Stimulated activated CD4-positive, alpha-beta T cell treated with anti-CD3 and anti-CD28 coated beads, Interleukin-4, amount 100 ng/mL, for 24 hours (primary cell): ENCODE data around the gene STARD4.

Experiments used
- DNase-seq: peaks from one replicate; pipeline ENCODE4 v3.0.0-alpha.2; 2020

The STARD4 gene

GRCh38 chr5:111520908-111521307, 8.6 kb upstream of the STARD4 start:
- no peak for DNase-seq

GRCh38 chr5:111518777-111519176, 6.4 kb upstream of the STARD4 start:
- DNase-seq, result no peak

GRCh38 chr5:111517853-111518501, 5.6 kb upstream of the STARD4 start:
- no peak for DNase-seq

- DNase-seq, result no peak
Measured at GRCh38 chr5:111514087-111514486, 1.8 kb upstream of the STARD4 start.

DNA sequence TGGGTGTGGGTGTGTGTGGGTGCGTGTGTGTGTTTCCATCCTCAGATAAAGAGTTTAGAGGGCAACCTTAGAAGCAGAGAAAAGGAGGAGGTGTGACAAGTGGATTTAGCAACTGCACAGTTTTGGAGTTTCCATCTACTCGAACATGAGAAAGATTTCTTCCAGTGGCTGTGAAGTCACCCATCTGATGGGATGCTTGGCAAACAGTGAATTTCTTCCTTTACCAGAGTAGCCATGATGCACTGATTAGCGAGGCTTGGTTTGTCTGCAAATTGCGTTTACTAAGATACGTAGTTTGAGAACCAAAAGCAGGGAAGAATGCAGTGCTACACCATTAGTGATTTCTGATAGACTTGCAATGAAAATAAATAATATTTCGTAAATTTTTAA, 791 bp upstream of the STARD4 start:
- DNase-seq, result no peak

GRCh38 chr5:111511831-111512374, 432 bp downstream of the STARD4 start:
- peak; percentile 6 for DNase-seq

DNA sequence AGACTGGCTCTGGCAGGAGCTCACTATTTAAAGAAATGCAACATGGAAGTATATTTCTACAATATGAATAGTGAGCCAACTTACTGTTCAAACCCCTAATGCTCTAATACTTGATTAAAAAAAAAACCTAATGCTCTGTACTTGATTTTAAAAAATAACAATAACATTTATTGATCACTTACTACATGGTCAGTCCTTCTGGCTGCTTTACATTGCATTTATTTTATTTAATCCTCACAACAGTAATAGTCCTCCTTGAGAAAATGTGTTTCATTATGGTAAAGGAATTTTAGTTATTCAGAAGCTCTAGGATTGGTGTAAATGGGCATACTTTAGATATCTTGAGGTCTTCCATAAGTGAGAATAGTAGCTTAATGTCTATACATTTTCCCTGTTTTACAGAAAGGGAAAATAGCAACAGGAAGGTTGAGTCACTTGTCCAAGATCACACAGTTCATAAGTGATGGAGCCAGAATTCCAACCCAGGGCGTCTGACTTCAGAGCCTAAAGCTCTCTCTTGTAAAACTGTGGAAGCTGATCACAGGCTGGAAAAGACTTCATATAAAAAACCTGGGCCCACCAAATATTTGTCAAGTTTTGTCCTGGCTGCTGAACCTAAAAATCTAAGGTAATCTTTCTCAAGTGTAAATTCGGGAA, 1.0 kb downstream of the STARD4 start:
- DNase-seq, result no peak

GRCh38 chr5:111509119-111509518, 3.2 kb downstream of the STARD4 start:
- DNase-seq, result no peak

GRCh38 chr5:111507276-111507675, 5.1 kb downstream of the STARD4 start:
- DNase-seq, result no peak

- DNase-seq, result no peak
Measured at GRCh38 chr5:111505096-111505495, 7.2 kb downstream of the STARD4 start.

DNA sequence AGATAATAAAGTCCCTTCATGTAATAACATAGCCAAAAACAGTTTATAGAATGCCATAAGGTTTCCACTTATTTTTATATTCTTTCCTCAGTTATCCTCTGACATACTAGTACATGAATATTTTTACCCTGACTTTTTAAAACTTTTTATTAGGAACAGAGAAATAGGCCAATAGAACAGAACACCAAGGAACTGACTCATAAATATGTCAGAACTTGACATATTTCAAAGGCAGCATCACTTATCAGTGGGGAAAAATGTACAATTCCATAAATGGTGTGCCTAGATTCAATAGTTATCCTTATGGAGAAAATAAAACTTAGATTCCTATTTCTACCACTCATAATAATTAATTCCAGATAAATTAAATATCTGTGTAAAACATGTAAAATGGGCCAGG, 9.4 kb downstream of the STARD4 start:
- DNase-seq, result no peak

GRCh38 chr5:111498346-111498745, 14.0 kb downstream of the STARD4 start:
- no peak for DNase-seq

DNA sequence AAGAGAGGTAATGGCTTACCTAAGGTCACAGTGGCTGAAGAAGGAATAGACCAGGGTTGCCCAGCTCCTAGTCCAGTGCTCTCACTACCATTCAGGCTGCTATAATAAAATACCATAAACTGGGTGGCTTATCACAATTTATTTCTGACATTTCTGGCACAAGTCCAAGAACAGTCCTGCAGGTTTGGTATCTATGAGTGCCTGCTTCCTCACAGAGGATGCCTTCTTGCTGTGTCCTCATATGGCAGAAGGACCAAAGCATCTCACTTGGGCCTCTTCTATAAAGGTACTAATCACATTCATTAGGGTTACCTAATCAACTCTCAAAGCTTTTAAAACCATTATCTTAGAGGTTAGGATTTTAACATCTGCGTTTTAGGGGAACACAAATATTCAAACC, 17.2 kb downstream of the STARD4 start:
- no peak for DNase-seq

- DNase-seq, result no peak
Measured at GRCh38 chr5:111494355-111494999, 17.9 kb downstream of the STARD4 start.

- DNase-seq, result no peak
Measured at GRCh38 chr5:111493031-111493430, 19.3 kb downstream of the STARD4 start.

- DNase-seq, result no peak
Measured at GRCh38 chr5:111488353-111488752, 24.0 kb downstream of the STARD4 start.

GRCh38 chr5:111486926-111487325, 25.4 kb downstream of the STARD4 start:
- no peak for DNase-seq

DNA sequence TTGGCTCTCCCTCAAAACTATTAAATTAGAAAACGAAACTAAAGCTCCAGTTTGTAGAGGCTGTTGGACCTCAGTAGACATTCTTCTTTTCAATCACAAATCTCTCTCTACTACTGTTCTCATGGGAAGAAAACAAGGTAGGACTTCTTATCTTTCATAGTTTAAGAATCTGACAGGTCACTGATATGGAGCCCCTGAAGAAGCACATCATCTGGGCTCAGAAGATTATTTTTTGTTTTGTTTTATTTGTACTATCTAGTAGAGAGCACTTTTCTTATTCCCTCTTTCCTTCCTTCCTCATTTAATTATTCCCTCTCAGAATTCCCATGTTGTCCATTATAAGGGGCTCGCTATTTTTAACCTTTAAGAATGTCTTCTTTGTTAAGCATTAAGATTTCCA, 26.3 kb downstream of the STARD4 start:
- no peak for DNase-seq

DNA sequence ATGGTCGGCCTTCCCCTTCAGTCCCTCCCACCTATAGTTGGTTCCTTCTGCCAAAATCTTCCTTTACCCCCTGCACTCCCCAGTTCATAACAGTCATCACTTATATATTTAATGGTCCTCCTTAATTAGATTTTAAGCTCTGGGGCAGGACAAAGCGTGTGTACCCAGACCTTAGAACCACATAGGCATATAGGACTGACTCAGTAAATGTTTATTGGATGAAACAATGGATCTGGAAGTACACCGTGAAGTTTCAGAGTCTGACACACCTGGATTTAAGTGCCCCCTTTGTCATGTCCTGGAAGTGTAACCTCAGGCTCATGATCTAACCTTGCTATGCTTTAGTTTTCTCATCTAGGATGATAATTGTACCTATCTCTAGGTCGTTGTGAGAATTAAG, 32.0 kb downstream of the STARD4 start:
- no peak for DNase-seq

- DNase-seq, result no peak
Measured at GRCh38 chr5:111478898-111479297, 33.4 kb downstream of the STARD4 start.

DNA sequence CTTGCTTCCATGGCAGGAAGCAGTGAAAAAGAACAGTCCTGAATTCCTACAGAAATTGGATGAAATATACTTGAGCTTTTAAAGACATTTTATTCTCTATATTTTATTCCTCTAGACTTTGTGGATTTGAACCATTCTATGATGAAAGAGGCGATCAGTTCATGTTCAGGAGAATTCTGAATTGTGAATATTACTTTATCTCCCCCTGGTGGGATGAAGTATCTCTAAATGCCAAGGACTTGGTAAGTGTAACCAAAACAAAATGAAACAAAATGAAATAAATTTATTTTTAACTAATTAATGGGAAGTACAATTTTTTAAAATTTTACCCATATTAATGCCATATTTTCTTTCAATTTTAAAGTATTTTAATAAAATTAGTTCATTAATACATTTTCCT, 34.1 kb downstream of the STARD4 start:
- DNase-seq, result no peak

- DNase-seq, result no peak
Measured at GRCh38 chr5:111472579-111472978, 39.8 kb downstream of the STARD4 start.

GRCh38 chr5:111472096-111472495, 40.2 kb downstream of the STARD4 start:
- no peak for DNase-seq

GRCh38 chr5:111469903-111470302, 42.4 kb downstream of the STARD4 start:
- DNase-seq, result no peak
